ENCODE data around the gene GJC1.
"Not testable (repeated sequence)": the region's sequence is repeated elsewhere in the genome, so short reads cannot be mapped to it uniquely, and the experiment has no call there.

The GJC1 gene

GRCh38 chr17:44812263-44812662 lies 17.8 kb downstream of the GJC1 start:
- Histone ChIP-seq H3K4me3 (ENCODE audit: severe bottlenecking) (no peak overlapping the region), H3K27ac (ENCODE audit: poor library complexity, severe bottlenecking) (peak overlapping the region; percentile 75), H3K9me3 (ENCODE audit: severe bottlenecking) (no peaks in the 10 kb centered on the region), H3K4me1 (ENCODE audit: insufficient read depth, poor library complexity, severe bottlenecking) (peaks cover 7% of the 10 kb centered on the region), H3K36me3 (ENCODE audit: low read depth) (peaks cover 6% of the 10 kb centered on the region), H3K27me3 (ENCODE audit: insufficient read depth, poor library complexity, severe bottlenecking) (no peaks in the 10 kb centered on the region)
- no peak for DNase-seq (ENCODE audit: low spot score)
- no peak for ATAC-seq (ENCODE audit: low read depth)
- TF ChIP-seq, protein P1, sequence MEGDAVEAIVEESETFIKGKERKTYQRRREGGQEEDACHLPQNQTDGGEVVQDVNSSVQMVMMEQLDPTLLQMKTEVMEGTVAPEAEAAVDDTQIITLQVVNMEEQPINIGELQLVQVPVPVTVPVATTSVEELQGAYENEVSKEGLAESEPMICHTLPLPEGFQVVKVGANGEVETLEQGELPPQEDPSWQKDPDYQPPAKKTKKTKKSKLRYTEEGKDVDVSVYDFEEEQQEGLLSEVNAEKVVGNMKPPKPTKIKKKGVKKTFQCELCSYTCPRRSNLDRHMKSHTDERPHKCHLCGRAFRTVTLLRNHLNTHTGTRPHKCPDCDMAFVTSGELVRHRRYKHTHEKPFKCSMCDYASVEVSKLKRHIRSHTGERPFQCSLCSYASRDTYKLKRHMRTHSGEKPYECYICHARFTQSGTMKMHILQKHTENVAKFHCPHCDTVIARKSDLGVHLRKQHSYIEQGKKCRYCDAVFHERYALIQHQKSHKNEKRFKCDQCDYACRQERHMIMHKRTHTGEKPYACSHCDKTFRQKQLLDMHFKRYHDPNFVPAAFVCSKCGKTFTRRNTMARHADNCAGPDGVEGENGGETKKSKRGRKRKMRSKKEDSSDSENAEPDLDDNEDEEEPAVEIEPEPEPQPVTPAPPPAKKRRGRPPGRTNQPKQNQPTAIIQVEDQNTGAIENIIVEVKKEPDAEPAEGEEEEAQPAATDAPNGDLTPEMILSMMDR (IDR thresholded peaks at IDR 0.05; ENCODE audit: poor library complexity, severe bottlenecking), result no peak

DNA sequence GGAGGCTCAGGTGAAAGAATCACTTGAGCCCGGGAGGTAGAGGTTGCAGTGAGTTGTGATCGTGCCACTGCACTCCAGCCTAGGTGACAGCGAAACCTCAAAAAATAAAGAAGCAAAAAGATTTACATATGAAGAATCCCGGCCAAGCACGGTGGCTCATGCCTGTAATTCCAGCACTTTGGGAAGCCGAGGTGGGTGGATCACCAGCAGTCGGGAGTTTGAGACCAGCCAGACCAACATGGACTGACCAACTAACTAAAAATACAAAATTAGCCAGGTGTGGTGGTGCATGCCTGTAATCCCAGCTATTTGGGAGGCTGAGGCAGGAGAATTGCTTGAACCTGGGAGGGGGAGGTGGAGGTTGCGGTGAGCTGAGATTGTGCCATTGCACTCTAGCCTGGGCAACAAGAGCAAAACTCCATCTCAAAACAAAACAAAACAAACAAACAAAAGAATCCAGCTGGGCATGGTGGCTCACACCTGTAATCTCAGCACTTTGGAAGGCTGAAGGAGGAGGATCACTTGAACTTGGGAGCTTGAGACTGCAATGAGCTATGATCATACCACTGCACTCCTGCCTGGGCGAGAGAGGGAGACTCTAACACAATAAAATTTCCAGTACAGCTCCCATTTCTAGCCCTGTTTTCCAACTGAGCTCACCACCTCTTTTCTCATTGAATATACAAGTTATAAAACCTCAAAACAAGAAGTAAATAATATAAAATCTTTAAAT lies 21.3 kb downstream of the GJC1 start:
- not testable (repeated sequence) for H3K27me3 ChIP-seq (ENCODE audit: insufficient read depth, poor library complexity, severe bottlenecking); ATAC-seq (ENCODE audit: low read depth); H3K4me3 ChIP-seq (ENCODE audit: severe bottlenecking); H3K27ac ChIP-seq (ENCODE audit: poor library complexity, severe bottlenecking); DNase-seq (ENCODE audit: low spot score); H3K4me1 ChIP-seq (ENCODE audit: insufficient read depth, poor library complexity, severe bottlenecking); H3K9me3 ChIP-seq (ENCODE audit: severe bottlenecking)
- peaks cover 36% of the 10 kb centered on the region for H3K36me3 ChIP-seq (ENCODE audit: low read depth)

DNA sequence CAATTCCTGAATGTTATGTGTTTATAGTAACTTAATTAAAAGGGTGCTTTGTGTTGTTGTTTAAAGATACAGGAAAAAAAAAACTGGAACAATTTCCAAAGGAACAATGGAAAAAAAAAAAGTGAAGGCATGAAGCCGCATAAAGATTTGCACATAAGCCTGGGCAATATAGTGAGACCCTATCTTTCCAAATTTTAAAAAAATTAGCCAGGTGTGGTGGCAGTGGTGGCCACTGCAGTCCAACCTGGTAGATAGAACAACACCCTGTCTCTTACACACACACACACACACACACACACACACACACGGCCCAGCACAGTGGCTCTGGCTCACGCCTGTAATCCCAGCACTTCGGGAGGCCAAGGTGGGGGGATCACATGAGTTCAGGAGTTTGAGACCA lies 21.9 kb downstream of the GJC1 start:
- Histone ChIP-seq H3K4me3 (ENCODE audit: severe bottlenecking) (no peak overlapping the region), H3K27ac (ENCODE audit: poor library complexity, severe bottlenecking) (no peak overlapping the region), H3K27me3 (ENCODE audit: insufficient read depth, poor library complexity, severe bottlenecking) (no peaks in the 10 kb centered on the region), H3K36me3 (ENCODE audit: low read depth) (peaks cover 43% of the 10 kb centered on the region), H3K9me3 (ENCODE audit: severe bottlenecking) (no peaks in the 10 kb centered on the region), H3K4me1 (ENCODE audit: insufficient read depth, poor library complexity, severe bottlenecking) (no peaks in the 10 kb centered on the region)
- no peak for DNase-seq (ENCODE audit: low spot score)
- TF ChIP-seq, protein P1 (IDR thresholded peaks at IDR 0.05; ENCODE audit: poor library complexity, severe bottlenecking), result no peak
- no peak for ATAC-seq (ENCODE audit: low read depth)

- Histone ChIP-seq H3K27me3 (ENCODE audit: insufficient read depth, poor library complexity, severe bottlenecking) (no peaks in the 10 kb centered on the region), H3K9me3 (ENCODE audit: severe bottlenecking) (no peaks in the 10 kb centered on the region), H3K36me3 (ENCODE audit: low read depth) (peaks cover 46% of the 10 kb centered on the region), H3K4me3 (ENCODE audit: severe bottlenecking) (no peak overlapping the region), H3K4me1 (ENCODE audit: insufficient read depth, poor library complexity, severe bottlenecking) (no peaks in the 10 kb centered on the region), H3K27ac (ENCODE audit: poor library complexity, severe bottlenecking) (no peak overlapping the region)
- DNase-seq (ENCODE audit: low spot score) (no peak), ATAC-seq (ENCODE audit: low read depth) (no peak)
- TF ChIP-seq, protein P1 (IDR thresholded peaks at IDR 0.05; ENCODE audit: poor library complexity, severe bottlenecking), result no peak
These were observed 22.3 kb downstream of the GJC1 start for GRCh38 chr17:44807817-44808155.

DNA sequence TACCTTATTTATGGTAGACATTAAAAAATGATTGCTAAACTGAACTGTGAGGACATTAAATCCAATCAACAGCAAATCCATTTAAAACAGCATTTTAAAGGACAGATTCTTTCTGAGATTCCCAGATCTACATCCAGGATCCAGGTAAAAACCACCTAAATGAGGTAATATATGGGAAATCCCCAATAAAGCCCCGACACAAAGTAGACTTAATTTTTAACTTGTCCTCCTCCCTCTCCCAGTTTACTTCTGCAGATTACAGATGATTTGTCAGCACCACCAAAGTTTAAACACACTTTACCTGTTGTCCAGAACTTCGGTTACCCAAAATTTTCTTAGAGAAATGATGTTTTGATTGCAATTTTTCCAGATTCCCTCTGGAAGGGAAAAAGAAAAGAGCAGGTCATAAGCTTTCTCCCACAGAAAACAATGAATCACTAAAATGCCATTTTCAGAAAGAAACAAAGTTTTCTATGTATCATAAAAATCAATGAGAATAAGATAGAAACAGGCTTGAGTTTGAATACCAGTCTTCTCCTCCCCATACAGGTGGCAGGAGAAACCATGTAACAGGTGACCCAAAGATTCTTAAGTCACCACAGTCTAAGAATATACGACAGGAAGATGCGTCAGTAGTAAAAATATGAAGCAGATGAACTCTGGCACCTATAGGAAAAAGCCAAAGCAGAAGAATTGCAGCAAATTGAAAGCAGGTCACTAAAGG lies 22.8 kb downstream of the GJC1 start:
- Histone ChIP-seq H3K27me3 (ENCODE audit: insufficient read depth, poor library complexity, severe bottlenecking) (no peaks in the 10 kb centered on the region), H3K9me3 (ENCODE audit: severe bottlenecking) (no peaks in the 10 kb centered on the region), H3K4me3 (ENCODE audit: severe bottlenecking) (no peak overlapping the region), H3K36me3 (ENCODE audit: low read depth) (peaks cover 52% of the 10 kb centered on the region), H3K27ac (ENCODE audit: poor library complexity, severe bottlenecking) (no peak overlapping the region), H3K4me1 (ENCODE audit: insufficient read depth, poor library complexity, severe bottlenecking) (no peaks in the 10 kb centered on the region)
- no peak for ATAC-seq (ENCODE audit: low read depth)
- TF ChIP-seq, protein P1 (IDR thresholded peaks at IDR 0.05; ENCODE audit: poor library complexity, severe bottlenecking), result no peak
- no peak for DNase-seq (ENCODE audit: low spot score)

Data from RWPE2 (cell line).